Activated naive CD4-positive, alpha-beta T cell treated with Interleukin-2 at 50 U/mL for 16 hours (primary cell): ENCODE results near the gene HMX1.

Source experiments
- DNase-seq: peaks from one replicate; pipeline ENCODE4 v3.0.0-alpha.2; 2020

HMX1 gene

GRCh38 chr4:8867624-8868320, 3.9 kb downstream of the HMX1 start:
- DNase-seq: no peak

GRCh38 chr4:8866828-8867623, 4.6 kb downstream of the HMX1 start:
- DNase-seq: no peak

DNA sequence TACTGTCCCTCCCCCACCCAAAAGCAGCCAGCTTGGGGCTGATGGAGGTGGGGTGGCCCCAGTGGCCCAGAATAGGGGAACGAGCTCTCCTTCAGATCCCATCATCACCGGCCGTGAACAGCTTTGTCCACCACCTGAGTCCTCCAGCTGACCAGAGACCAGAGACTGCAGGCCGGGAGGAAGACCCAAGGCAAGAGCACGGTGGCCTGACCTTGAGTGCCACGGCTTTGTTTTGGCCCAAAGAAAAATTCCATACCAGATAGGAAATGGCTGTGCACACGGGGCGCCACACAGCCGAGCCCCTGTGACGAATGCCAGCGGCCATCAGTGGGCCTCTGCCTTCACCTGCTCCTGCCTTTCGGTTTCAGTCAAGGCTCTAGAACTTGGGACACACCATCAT, 5.2 kb downstream of the HMX1 start:
- no peak for DNase-seq

DNA sequence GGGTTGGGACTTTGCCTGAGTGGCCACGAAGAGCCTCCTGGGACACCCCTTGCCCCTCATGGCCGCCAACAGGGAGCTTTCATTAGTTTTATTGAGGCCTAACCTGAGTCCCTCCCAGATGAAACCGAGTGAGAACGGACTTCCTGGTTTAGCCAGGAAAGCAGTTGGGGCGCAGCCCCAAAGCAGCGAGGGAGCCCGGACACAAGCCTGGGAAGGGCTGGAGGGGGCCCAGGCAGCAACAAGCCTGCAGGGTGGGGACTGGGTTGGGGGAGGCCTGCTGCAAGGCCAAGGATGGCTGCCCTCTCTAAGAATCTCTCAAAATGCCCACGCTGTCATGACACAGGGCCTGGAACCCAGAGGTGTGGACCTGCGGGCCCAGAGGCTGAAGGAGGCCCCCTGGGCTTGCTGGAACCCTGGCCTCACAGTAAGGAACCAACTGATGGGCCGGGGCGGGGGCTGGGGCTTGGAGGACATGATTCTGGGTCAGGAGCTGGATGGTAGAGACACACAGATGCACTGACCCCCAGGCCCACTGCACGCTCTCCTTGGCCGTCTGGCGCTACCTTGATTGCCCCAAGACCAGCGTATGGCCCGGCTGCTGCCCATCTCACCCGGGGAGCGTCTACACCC, 5.8 kb downstream of the HMX1 start:
- no peak for DNase-seq

GRCh38 chr4:8864912-8865680, 6.5 kb downstream of the HMX1 start:
- no peak for DNase-seq

DNA sequence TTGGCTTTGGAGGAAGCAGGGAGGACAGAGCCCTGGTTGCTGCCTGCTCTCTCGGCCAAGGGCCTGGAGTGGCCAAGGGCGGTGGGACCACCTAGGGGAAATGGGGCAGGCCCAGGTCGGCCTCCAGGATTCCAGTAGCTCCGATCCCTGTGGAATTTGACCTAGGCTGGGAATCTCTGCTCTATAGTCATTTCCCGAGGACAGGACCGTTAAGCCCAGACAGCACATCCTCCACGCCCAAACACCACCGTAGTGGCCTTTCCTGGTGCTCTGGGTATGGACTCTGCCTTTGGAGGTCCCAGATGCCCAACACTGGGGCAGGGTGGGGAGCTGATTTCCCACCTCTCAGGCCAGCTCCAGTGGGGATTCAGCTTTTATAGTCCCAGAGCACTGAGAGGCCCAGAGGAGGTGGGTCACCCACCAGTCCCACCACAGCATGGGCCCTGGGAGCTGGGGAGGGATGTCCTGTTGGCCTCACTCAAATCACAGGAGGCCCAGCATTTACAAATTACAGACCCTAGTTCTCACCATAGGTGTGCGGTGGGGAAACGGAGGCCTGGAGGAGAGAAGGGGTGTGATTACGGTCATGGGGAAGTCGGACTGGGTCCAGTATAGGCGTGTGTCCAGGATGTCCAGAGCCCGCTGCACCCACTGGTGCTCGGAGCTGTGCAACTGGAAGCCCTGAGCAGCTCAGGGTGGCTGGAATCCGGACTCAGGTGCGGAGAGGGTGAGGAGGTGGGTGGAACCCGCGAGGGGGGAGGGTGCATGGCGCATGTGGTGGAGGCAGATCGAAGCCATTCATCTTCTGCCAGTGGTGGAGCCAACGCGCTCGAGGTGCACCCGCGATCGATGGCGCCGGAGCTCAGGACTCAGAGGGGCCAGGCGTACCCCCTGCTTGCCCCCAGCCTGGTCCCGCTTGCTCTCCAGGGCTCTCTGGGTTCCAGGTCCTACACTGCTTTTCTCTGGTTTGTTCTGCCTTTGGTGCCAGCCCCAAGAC, 7.7 kb downstream of the HMX1 start:
- no peak for DNase-seq

GRCh38 chr4:8862800-8863685, 8.6 kb downstream of the HMX1 start:
- no peak for DNase-seq

- DNase-seq: no peak
Measured at GRCh38 chr4:8862334-8862733, 9.3 kb downstream of the HMX1 start.

DNA sequence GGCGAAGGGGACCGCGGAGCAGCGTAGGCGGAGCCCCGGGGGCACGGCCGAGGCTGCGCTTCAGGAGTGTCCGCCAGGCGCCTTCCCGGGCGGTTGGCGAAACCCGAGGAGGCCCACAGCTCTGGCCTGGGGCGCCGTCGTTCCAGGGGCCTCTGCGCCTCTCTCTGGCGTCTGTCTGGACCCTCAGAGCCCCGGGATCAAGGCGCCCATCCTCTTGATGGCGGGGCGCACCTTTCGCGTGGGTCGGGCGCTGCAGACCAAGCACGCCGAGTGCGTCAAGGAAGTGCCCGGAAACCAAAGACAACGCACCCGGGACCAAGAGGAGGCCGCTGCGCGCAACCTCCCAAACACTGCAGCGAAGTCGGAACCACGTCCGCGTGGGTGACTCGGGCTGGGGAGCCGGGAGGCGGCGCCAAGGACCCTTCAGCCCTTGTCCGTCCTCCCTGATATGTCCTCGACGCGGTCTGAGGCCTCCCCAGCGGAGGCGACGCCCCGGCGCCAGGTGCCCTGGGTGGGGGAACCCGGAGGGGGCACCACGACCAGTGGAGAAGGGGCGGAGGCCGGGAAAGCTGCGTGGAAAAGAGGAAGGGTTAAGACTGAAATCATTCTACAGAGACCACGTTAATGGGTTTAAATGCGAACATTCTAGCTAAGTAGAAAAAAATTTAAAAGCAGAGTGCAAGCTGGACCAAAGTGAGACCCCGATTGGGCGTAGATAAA, 9.9 kb downstream of the HMX1 start:
- no peak for DNase-seq

DNA sequence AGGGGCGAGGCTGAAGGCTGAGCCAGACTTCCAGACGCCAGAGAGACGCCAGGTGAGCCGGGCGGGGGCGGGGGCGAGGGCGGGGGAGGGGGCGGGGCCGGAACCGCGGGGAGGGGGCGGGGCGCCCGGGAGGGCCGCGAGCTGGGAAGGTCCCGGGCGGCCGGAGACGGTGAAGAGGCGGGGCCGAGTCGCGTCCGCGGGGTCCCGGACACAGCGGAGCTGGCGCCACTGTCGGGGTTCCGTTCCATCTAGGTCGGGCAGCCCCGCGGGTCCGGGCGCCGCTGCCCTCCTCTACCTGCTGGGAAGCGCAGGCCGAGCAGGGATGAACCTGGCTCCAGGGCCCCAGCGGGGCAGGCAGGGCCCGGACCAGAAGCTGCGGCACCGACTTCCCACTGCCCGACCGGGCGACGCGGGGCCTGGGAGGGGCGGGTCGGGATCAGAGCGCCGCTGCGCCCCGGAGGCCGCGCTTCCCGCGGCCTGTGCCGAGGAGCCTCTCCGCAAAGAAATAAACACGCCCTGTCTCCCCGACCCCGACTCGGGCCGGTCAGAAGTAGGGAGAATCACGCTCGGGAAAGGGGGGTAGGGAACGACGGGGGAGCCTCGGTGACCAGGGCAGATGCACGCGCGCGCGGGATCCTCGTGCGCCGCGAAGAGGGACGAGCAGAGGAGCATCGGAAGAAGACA, 10.6 kb downstream of the HMX1 start:
- no peak for DNase-seq

DNA sequence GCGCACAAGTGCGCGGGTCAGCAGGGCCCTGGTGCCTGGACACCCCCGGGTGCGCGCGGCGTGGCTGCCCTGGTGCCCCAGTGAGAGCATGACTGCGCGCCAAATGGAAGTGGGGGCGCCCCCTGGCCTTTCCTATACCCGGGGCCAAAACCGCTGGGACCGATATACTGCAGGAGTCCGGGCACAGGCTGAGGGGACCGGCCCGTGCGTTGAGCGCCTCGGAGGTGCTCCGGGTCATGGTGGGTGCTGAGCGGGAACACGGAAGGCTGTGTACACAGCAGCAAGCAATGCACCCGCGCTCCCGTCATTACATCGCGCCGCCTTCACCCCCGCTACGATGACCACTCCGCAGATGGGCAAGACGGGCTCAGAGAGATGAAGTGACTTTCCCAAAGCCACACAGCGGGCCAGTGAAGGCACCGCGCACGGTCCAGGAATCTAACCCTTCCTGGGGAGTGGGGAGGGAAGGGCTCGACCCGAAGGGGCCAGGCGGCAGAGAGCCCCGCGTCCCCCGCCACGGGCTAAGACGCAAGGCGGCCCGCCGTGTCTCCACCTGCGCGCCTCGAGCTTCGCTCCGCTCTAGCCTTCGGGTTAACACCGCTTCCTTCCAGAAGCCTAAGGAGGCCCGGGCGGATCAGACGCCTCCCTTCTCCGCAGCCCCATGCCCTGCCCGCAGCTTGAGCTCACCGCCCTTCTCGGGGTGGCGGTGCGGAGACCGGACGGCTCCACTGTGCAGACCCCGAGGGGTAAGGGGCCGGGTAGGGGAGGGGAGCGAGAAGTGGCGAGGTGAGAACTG, 11.3 kb downstream of the HMX1 start:
- no peak for DNase-seq

DNA sequence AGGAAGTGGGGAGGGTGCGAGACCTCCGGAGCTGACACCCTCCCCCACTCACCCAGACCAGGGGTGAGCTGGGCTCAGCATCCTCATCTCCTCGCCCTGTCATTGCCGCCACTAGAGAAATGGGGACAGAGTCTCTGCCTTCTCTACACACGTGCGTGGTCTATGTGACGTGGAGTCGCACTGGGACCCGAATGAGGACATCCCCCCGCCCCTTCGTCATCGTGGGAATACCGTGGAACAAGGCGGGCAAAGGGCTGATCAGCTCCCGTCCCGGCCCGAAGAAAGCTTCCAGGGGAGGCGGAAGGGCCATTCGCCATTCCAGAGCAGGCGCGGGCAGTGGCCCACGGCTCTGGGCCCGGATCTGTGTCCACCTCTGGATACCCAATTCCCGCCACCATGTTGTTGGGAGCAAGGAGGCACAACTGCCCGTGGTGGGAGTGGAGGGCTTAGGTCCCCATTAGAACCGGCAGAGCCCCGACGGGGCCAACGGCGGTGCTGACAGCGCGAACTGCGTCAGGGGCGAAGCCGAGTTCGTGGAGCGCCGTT, 12.0 kb downstream of the HMX1 start:
- no peak for DNase-seq

GRCh38 chr4:8858701-8859210, 12.9 kb downstream of the HMX1 start:
- no peak for DNase-seq

DNA sequence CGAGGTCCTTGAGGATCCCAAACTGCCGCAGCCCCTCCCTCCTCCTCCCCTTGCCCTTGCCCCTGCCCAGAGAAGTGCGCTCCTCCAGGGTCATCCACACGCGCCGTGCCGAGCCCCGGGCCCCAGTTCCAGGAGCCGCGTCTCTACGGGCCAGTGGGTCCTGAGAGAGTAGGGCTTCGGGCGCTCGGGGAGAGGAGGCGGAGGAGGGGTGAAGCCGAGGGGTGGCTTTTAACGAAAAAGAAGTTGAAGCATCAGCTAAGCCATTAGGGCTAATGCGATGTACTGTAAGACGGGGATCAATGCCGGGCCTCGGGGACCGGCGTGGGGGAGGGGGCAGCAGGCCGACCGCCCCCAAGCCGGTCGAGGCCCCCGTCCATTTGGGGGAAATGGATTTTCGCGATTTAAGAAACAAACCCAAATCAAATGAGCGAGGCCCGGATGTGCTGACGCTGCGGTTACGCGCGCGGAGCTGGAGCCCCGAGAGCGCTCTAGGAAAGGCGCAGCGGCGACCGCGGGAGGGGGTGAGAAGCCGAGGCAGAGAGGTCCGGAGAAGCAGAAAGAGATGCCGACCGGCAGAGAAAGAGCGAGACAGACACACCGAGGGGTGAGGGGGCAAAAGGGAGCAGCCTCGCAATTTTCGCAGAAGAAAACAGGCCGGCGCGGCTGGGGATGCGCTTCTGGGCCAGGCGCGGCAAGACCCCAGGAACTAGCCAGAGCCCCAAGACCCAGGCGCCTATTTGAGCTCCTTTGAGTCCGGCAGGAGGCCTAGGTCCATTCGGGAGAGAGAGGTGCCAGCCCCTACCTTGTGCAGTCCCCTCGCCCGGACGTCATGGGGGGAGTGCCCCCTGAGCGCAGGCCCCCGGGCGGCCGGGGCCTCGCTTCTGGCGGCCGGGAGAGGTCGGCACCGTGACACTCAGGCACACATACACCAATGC, 13.6 kb downstream of the HMX1 start:
- DNase-seq: no peak

DNA sequence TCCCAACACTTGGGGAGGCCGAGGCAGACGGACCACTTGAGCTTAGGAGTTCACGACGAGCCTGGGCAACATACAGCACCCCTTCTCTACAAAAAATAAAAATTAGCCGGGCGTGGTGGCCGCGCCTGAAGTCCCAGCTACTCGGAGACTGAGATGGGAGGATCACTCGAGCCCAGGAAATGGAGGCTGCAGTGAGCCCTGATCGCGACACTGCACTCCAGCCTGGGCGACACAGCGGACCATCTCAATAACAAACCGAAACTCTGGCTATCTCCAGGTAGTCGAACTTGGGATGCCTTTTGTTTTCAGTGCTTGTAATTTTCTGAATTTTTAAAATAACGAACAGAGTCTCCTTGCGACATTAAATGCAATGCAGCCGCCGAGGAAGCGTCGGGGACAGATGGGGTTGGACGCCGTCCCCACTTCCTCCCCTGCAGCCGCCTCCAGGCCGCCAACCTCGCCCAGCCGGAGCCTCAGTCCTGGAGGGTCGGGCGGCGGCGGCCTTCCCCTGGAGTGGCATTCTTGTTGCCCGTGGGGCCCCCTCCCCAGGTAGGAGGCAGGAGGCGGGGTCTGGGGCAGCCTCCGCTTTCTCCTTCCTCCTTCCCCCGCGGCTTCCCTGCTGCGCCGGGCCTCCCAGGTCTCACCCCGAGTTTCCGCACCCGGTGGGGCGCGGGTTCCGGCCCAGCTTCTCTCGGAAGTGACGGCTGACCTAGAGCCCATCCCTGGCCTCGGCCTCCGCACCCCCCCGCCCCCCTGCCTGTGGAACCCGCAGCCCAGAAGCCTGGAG, 14.6 kb downstream of the HMX1 start:
- DNase-seq: no peak

- no peak for DNase-seq
Measured at GRCh38 chr4:8855818-8856245, 15.8 kb downstream of the HMX1 start.
